GM18873 (cell line): ENCODE data around the gene MOSPD3.

Experiments
- ATAC-seq: cut with Tn5 transposase; IDR thresholded peaks from one replicate; pipeline ENCODE4 v1.9.1; 2021; ENCODE audit warnings: mild to moderate bottlenecking, moderate library complexity, moderate number of reproducible peaks; ENCODE audit not compliant: unreplicated experiment, low FRiP score

The MOSPD3 gene

GRCh38 chr7:100621554-100621953 is 9.2 kb downstream of the MOSPD3 start:
- no peak for ATAC-seq

GRCh38 chr7:100623951-100624824 is 11.8 kb downstream of the MOSPD3 start:
- no peak for ATAC-seq

- no peak for ATAC-seq
Measured at GRCh38 chr7:100626055-100626454, 13.7 kb downstream of the MOSPD3 start.

- no peak for ATAC-seq
Measured at GRCh38 chr7:100626530-100627237, 14.3 kb downstream of the MOSPD3 start.

DNA sequence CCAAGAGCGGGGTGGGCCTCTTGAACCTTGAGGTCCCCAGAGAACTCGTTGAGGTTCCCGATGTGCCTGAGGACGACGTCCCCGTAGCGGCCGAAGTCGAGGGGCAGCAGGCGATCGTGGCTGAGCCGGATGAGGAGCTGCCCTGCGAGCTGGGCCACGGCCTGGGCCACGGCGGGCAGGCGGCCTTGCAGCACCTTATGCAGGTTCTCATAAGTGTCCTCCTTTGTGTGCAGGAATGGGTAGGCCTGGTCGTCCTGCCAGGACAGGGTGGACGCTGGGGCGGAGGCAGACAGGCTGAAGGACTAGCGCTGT is 14.9 kb downstream of the MOSPD3 start:
- ATAC-seq, result no peak

GRCh38 chr7:100629117-100629716 is 16.9 kb downstream of the MOSPD3 start:
- no peak for ATAC-seq

DNA sequence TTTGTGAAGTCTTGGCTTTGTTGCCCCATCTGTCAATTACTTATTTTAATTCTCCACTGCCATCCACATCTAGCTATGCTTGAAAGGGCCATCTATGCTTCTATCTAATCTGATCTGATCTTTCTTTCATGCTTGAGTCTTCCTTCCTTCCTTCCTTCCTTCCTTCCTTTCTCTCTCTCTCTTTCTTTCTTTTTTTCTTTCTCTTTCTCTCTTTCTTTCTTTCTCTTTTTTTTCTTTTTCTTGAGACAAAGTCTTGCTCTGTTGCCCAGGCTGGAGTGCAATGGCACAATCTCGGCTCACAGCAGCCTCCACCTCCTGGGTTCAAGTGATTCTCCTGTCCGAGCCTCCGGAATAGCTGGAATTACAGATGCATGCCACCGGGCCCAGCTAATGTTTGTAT is 17.7 kb downstream of the MOSPD3 start:
- ATAC-seq, result no peak

DNA sequence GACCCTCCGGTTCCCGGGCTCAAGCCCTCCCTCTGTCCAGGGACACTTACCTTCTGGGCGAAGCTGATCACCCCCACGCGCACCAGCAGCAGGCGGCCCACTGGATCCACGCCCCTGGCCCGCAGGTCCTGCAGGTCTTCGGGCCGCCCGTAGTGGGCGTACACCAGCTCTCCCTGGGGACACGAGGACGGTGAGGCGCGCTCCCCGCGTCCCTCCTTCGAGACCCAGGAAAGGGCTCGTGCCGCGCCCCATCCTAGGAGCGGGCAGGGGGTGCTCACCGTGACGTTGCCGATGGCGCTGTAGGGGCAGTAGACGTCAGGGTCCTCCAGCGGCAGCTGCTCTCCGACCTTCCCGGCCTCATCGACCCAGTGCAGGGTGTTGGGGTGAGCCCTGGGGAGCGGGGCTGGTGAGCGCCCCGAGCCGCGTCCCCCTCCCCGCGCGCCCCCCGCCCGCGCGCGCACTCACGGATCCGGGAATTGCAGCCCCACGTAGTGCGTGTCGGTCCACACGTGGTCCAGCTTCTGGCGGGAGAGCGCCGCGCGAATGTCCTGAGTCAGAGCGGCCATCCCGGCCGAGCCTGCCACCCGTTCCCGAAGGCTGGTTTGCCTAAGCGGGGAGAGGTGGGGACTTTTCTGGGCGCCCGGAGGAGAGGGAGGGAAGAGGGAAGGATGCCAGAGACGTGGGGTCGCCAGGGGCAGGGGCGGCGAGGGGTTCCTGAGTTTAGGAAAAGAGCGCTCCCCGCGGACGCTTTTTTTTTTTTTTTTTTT is 20.8 kb downstream of the MOSPD3 start:
- ATAC-seq, result no peak

GRCh38 chr7:100639995-100640516 is 27.7 kb downstream of the MOSPD3 start:
- ATAC-seq, result no peak

- no peak for ATAC-seq
Measured at GRCh38 chr7:100640517-100641440, 28.4 kb downstream of the MOSPD3 start.

DNA sequence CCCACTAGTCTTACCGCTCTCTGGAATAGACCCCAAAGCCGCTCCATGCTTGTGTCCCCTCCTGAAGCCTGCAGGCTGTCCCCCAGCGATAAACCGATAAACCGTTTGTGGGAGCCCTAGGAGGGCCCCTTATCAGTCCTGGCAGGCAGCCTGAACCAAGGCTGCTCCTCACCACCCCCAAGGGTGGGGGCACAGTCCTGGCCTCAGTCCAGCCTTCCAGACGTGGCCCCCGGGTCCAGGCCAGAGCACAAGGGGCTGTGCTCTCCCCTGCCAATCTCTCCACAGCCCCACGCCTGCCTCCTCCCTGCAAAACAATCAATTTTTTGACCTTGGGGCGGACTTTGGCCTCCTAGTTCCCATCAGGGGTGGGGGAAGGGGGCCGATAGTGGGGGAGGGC is 29.1 kb downstream of the MOSPD3 start, which contains the start of gene TFR2:
Gene TFR2, minus strand, starts transcription at position 90 of the 397 bp plus-strand sequence. Its CDS starts 43 bp downstream, at position 47.
- ATAC-seq, result no peak

- ATAC-seq, result no peak
Measured at GRCh38 chr7:100641860-100642533, 29.7 kb downstream of the MOSPD3 start.

GRCh38 chr7:100642534-100642907 is 30.2 kb downstream of the MOSPD3 start:
- ATAC-seq, result no peak

GRCh38 chr7:100649826-100650565 is 37.7 kb downstream of the MOSPD3 start:
- ATAC-seq, result no peak

DNA sequence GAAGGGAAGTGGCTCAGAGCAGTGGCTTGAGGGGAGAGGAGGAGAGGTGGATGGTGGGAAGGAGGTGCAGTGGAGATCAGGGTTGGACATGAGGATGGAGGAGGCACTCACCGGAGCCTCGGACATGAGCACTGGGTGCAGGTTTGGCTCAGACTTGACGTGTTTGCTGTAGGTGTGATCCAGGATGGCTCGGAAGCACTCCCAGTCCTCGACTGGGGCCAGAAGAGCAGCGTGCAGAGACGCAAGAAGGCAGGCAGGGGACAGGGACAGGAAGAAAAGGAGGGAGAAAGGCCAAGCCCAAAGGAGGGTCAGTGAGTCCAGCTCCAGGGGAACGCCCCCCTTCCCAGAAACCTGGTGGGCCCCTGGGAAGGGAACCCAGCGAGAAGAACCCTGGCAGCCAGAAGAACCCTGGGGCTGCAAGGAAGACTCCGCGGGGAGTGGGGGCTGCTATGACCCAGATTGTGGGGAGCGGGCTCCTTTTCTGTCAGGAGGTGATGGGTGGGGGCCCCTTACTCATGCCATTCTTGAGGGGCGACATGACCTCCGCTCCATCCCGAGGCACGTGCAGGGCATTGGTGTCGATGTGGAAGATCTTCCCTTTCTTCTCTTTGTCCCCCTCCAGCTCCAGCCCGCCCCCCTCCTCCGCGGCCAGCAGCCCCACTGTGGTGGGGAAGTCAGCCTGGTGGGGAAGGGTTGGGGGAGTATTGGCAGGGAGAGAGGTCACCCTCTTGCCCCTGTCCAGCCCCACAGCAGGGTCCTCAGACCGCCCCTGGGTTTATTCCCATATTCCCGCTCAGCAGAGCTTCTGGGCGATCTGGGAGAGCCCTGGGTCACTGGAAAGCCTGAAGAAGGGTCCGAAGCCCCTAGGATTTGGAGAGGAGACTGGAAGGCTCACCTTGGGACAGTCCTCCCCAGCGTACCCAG is 42.8 kb downstream of the MOSPD3 start:
- ATAC-seq, result no peak

- ATAC-seq, result no peak
Measured at GRCh38 chr7:100655908-100656674, 43.8 kb downstream of the MOSPD3 start, which contains the start of gene ACTL6B. Gene ACTL6B, minus strand, starts transcription at chr7:100656448. Its CDS starts 94 bp downstream, at chr7:100656354.
